HepG2 (cell line): ENCODE measurements around the gene STARD6.
"Not testable (repeated sequence)": the region's sequence is repeated elsewhere in the genome, so short reads cannot be mapped to it uniquely, and the experiment has no call there.

ENCODE experiments used
- POLR2AphosphoS5 ChIP-seq: IDR thresholded peaks from 2 replicates; pipeline ENCODE4 v1.6.1; 2012; ENCODE audit warnings: low read depth, low read length
- TAF15 ChIP-seq: fragments of 200-400 bp; formaldehyde crosslinking; IDR thresholded peaks from one replicate; pipeline ENCODE4 v1.6.1; 2018; ENCODE audit warnings: mild to moderate bottlenecking, low read depth, low read length; ENCODE audit not compliant: poor library complexity, severe bottlenecking

GRCh38 chr18:54309564-54309963 is 48.1 kb downstream of the STARD6 start:
- not testable (repeated sequence) for TF ChIP-seq TAF15, POLR2AphosphoS5
